Testis (tissue), 3 donors: ENCODE results near the gene BTG3. TPM values are rescaled to one million over a fixed set of nuclear protein-coding genes. Genes with fewer than 3 reads are reported as not detected.

ENCODE experiments used
- DNase-seq: peaks from one replicate; pipeline ENCODE4 v3.0.0-alpha.2; 2019
- H3K27ac ChIP-seq, 2 donors: fragments of 200-600 bp; sonication (generic); one replicate each; pipeline ENCODE4 v1.5.1; 2019
- H3K27me3 ChIP-seq: fragments of 200-600 bp; sonication (generic); one replicate; pipeline ENCODE4 v1.5.1; 2019
- H3K36me3 ChIP-seq: fragments of 200-600 bp; sonication (generic); one replicate; pipeline ENCODE4 v1.5.1; 2017; ENCODE audit warnings: low read depth; ENCODE audit errors: missing control alignments
- H3K4me1 ChIP-seq: fragments of 200-600 bp; sonication (generic); one replicate; pipeline ENCODE4 v1.5.1; 2019
- H3K4me3 ChIP-seq, 2 donors: fragments of 200-600 bp; sonication (generic); one replicate each; pipeline ENCODE4 v1.5.1; 2017 to 2019
- H3K9me3 ChIP-seq: fragments of 200-600 bp; sonication (generic); one replicate; pipeline ENCODE4 v1.5.1; 2017
- CTCF ChIP-seq, 3 experiments: fragments of 450-650 bp in 2 of 3; fragments of 200-600 bp in 1 of 3; sonication (generic) in 1 of 3; IDR thresholded peaks; one replicate each; pipeline ENCODE4 v1.5.1; 2016 to 2019; ENCODE audit warnings: antibody characterized with exemption in 3 of 3, mild to moderate bottlenecking in 2 of 3, moderate library complexity in 1 of 3
- POLR2A ChIP-seq: fragments of 450-650 bp; IDR thresholded peaks from one replicate; pipeline ENCODE4 v1.6.1; 2017; ENCODE audit warnings: antibody characterized with exemption, mild to moderate bottlenecking, moderate library complexity
- WGBS, 2 donors: methylation state at CpG; one replicate each; pipeline ENCODE4 v1.1.5; 2018; 5-methylcytosine and 5-hydroxymethylcytosine counted together
- intact Hi-C: fragments of 100-400 bp; cut with DNase I; formaldehyde crosslinking; loops from one replicate; pipeline ENCODE4 v1.15.1; 2023; ENCODE audit warnings: low total_unique reads
- polyA plus RNA-seq: library from polyadenylated mRNA; stranded (reverse); fragments of 350-450 nt; fragmentation: Illumina TruSeq; extraction: RNeasy Lipid Tissue Mini Kit (QIAGEN cat#74804); gene quantifications from one replicate; pipeline ENCODE4 v1.2.3, GENCODE V29; 2014; ENCODE audit warnings: low read depth, low replicate concordance; ENCODE audit not compliant: insufficient read depth
- total RNA-seq, 2 donors: library from RNA; depleted of rRNA; stranded (reverse); fragments of >200 nt; gene quantifications; one replicate each; pipeline ENCODE4 v1.2.3, GENCODE V29; 2016

Gene BTG3
- total and polyA plus RNA-seq, 3 donors from 2014 or later: 83.3 to 265 (median 221) TPM

- TF ChIP-seq CTCF (IDR thresholded peaks at IDR 0.05): no peak
- TF ChIP-seq POLR2A: no peak
- intact Hi-C loops: no loop called here
- DNase-seq: no peak
- WGBS, 2 donors: 88 to 93% methylated on average over 3 of the region's 3 CpGs
- no peak overlapping the region for H3K27ac ChIP-seq
- H3K4me1 ChIP-seq: no peaks in the 10 kb centered on the region
- H3K36me3 ChIP-seq: no peaks in the 10 kb centered on the region
- no peak overlapping the region for H3K4me3 ChIP-seq
- H3K27me3 ChIP-seq: no peaks in the 10 kb centered on the region
- H3K9me3 ChIP-seq: no peaks in the 10 kb centered on the region
These were observed 38.8 kb upstream of the BTG3 start for GRCh38 chr21:17651526-17651925.

- WGBS, 2 donors: 35 to 48% methylated on average over 1 of the region's 1 CpG
- intact Hi-C loops: no loop called here
- no peaks in the 10 kb centered on the region for H3K4me1 ChIP-seq
These were observed 37.6 kb upstream of the BTG3 start for GRCh38 chr21:17650292-17650691.

GRCh38 chr21:17646790-17647189 lies 34.1 kb upstream of the BTG3 start:
- WGBS, 2 donors: 78 to 85% methylated on average over 4 of the region's 4 CpGs
- Histone ChIP-seq H3K4me3 (no peak overlapping the region), H3K27me3 (no peaks in the 10 kb centered on the region), H3K4me1 (no peaks in the 10 kb centered on the region), H3K36me3 (no peaks in the 10 kb centered on the region), H3K27ac (no peak overlapping the region), H3K9me3 (no peaks in the 10 kb centered on the region)
- intact Hi-C loops: no loop called here
- TF ChIP-seq CTCF (IDR thresholded peaks at IDR 0.05) (no peak), POLR2A (no peak)
- no peak for DNase-seq

More at GRCh38 chr21:17650292-17650691, 37.6 kb upstream of the BTG3 start:
- no peak for TF ChIP-seq POLR2A
- no peak for TF ChIP-seq CTCF (IDR thresholded peaks at IDR 0.05)
- H3K4me3 ChIP-seq: no peak overlapping the region
- no peaks in the 10 kb centered on the region for H3K27me3 ChIP-seq
- H3K27ac ChIP-seq: no peak overlapping the region
- DNase-seq: no peak
- no peaks in the 10 kb centered on the region for H3K9me3 ChIP-seq
- H3K36me3 ChIP-seq: no peaks in the 10 kb centered on the region

GRCh38 chr21:17644186-17644585 lies 31.5 kb upstream of the BTG3 start:
- Histone ChIP-seq H3K4me3 (no peak overlapping the region), H3K27me3 (no peaks in the 10 kb centered on the region), H3K27ac (no peak overlapping the region), H3K4me1 (no peaks in the 10 kb centered on the region), H3K36me3 (no peaks in the 10 kb centered on the region), H3K9me3 (no peaks in the 10 kb centered on the region)
- no peak for DNase-seq
- no peak for TF ChIP-seq CTCF (IDR thresholded peaks at IDR 0.05)
- no peak for TF ChIP-seq POLR2A
- intact Hi-C loops: no loop called here

- TF ChIP-seq CTCF (IDR thresholded peaks at IDR 0.05): no peak
- TF ChIP-seq POLR2A: no peak
- DNase-seq: no peak
- no peak overlapping the region for H3K27ac ChIP-seq
- no peaks in the 10 kb centered on the region for H3K27me3 ChIP-seq
- 91 to 96% methylated on average over 2 of the region's 2 CpGs for WGBS, 2 donors
- no peaks in the 10 kb centered on the region for H3K4me1 ChIP-seq
- no peaks in the 10 kb centered on the region for H3K36me3 ChIP-seq
- no peaks in the 10 kb centered on the region for H3K9me3 ChIP-seq
- no peak overlapping the region for H3K4me3 ChIP-seq
- intact Hi-C loops: no loop called here
These were observed 28.1 kb upstream of the BTG3 start for GRCh38 chr21:17640821-17641220.
